ENCODE measurements around the gene BLM. TPM values are rescaled to one million over a fixed set of nuclear protein-coding genes. Genes with fewer than 3 reads are reported as not detected.

The BLM gene
- total RNA-seq, 1 donor from 2014 or later: 21.5 TPM

GRCh38 chr15:90711418-90711824 is 5.7 kb upstream of the BLM start:
- H3K4me3 Mint-ChIP-seq: no peak overlapping the region
- H3K36me3 Mint-ChIP-seq: peaks cover 8% of the 10 kb centered on the region
- DNase-seq (ENCODE audit: extremely low spot score, unreplicated experiment): no peak
- H3K27me3 Mint-ChIP-seq: no peaks in the 10 kb centered on the region
- H3K9me3 Mint-ChIP-seq: no peaks in the 10 kb centered on the region
- no peak for TF ChIP-seq CTCF (conservative IDR thresholded peaks at IDR 0.05)
- H3K27ac Mint-ChIP-seq: no peak overlapping the region
- peaks cover 11% of the 10 kb centered on the region for H3K4me1 Mint-ChIP-seq (ENCODE audit: unreplicated experiment)

DNA sequence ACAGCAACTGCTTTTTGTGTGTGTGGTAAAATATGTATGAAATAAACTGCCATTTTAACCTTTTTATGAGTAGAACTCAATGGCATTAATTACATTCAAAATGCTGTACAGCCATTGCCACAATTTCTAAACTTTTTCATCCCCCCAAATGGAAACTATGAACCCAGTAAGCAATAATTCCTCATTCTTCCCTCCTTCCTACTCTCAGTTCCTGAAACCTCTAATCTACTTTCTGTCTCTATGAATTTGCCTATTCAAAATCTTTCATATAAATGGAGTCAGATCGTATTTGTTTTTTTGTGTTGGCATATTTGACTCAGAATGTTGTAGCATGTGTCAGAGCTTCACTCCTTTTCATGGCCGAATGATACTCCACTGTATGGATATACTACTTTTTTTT is 5.3 kb upstream of the BLM start:
- Mint-ChIP-seq H3K4me3 (no peak overlapping the region), H3K27me3 (no peaks in the 10 kb centered on the region), H3K36me3 (peaks cover 8% of the 10 kb centered on the region), H3K9me3 (no peaks in the 10 kb centered on the region), H3K4me1 (ENCODE audit: unreplicated experiment) (peaks cover 11% of the 10 kb centered on the region), H3K27ac (no peak overlapping the region)
- DNase-seq (ENCODE audit: extremely low spot score, unreplicated experiment): no peak
- TF ChIP-seq CTCF (conservative IDR thresholded peaks at IDR 0.05): no peak

- Mint-ChIP-seq H3K36me3 (peaks cover 8% of the 10 kb centered on the region), H3K27me3 (no peaks in the 10 kb centered on the region), H3K27ac (no peak overlapping the region), H3K4me1 (ENCODE audit: unreplicated experiment) (peaks cover 15% of the 10 kb centered on the region), H3K9me3 (no peaks in the 10 kb centered on the region), H3K4me3 (peak overlapping the region; percentile 27)
- TF ChIP-seq CTCF (conservative IDR thresholded peaks at IDR 0.05): no peak
- DNase-seq (ENCODE audit: extremely low spot score, unreplicated experiment): no peak
Observed at GRCh38 chr15:90713081-90713480, 4.1 kb upstream of the BLM start.

GRCh38 chr15:90716317-90716975 is 700 bp upstream of the BLM start:
- Mint-ChIP-seq H3K27me3 (no peaks in the 10 kb centered on the region), H3K27ac (peak overlapping the region; percentile 83), H3K4me1 (ENCODE audit: unreplicated experiment) (peaks cover 20% of the 10 kb centered on the region), H3K9me3 (no peaks in the 10 kb centered on the region), H3K4me3 (peak overlapping the region; percentile 94), H3K36me3 (peaks cover 11% of the 10 kb centered on the region)
- TF ChIP-seq CTCF (conservative IDR thresholded peaks at IDR 0.05): no peak
- no peak for DNase-seq (ENCODE audit: extremely low spot score, unreplicated experiment)

- Mint-ChIP-seq H3K9me3 (no peaks in the 10 kb centered on the region), H3K27ac (peak overlapping the region; percentile 83), H3K4me3 (peak overlapping the region; percentile 94), H3K4me1 (ENCODE audit: unreplicated experiment) (peaks cover 20% of the 10 kb centered on the region), H3K36me3 (peaks cover 7% of the 10 kb centered on the region), H3K27me3 (no peaks in the 10 kb centered on the region)
- no peak for TF ChIP-seq CTCF (conservative IDR thresholded peaks at IDR 0.05)
- DNase-seq (ENCODE audit: extremely low spot score, unreplicated experiment): no peak
Observed at GRCh38 chr15:90718232-90718631, 1.1 kb downstream of the BLM start.
